Activated CD4-positive, alpha-beta T cell treated with anti-CD3 and anti-CD28 coated beads, Interleukin-2, amount 50 U/mL, for 48 hours (primary cell): ENCODE measurements around the gene GTF3C2.
"Not testable (repeated sequence)": the region's sequence is repeated elsewhere in the genome, so short reads cannot be mapped to it uniquely, and the experiment has no call there.

ENCODE experiments used
- DNase-seq, 2 experiments: peaks; one replicate each; pipeline ENCODE4 v3.0.0-alpha.2; 2020

GTF3C2 gene

GRCh38 chr2:27370816-27371620, 14.5 kb upstream of the GTF3C2 start:
- DNase-seq: peak; percentile 36 to 45

- DNase-seq: peak; percentile 99
Observed at GRCh38 chr2:27370026-27370815, 13.7 kb upstream of the GTF3C2 start, which contains the start of the genes EIF2B4 and SNX17. EIF2B4 (minus strand) TSS chr2:27370338; CDS start chr2:27370314, 24 bp downstream. SNX17 (plus strand) TSS chr2:27370616; CDS start chr2:27370744, 128 bp downstream.

DNA sequence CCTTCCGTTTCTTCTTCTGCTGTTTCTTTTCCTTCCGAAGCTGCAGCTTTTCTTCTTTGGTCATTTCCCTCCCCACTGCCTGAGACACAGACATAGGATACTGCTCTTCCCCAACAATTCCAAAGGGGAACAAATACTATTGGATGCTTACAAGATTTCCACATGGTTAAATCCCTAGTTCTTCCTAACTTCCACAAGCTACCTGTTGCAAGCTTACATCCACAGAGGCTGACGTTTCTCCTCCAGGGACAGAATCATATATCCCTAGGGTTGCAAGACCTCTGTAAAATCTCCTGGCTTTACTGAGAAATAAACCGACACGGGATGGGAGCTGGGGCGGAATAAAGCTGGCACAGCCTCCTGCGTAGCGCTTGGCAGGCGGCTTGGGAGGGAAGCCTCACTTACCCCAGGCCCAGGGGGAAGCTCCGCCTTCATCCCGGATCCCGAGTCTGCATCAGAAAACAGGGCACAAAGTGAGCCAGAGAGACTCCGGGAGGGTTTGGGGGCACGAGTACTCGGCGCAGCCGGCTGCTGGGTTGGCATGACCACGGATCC, 13.0 kb upstream of the GTF3C2 start:
- DNase-seq: peak in 1 of 2 experiments; percentile 52

DNA sequence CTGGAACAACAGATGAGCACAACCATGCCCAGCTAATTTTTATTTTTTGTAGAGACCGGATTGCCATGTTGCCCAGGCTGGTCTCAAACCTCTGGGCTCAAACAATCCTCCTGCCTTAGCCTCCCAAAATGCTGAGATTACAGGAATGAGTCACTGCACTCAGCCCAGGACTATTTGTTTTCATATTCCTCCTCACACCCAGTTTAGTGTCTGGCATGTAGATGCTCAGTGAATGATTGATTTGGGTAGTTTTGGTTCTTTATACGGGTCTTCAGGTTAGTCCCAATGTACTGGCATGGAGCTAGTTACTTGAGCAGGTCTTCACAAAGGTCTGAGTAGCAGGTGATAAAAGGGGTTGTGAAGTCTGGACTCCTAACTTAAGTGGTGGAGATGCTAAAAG, 7.4 kb upstream of the GTF3C2 start:
- DNase-seq: no peak

DNA sequence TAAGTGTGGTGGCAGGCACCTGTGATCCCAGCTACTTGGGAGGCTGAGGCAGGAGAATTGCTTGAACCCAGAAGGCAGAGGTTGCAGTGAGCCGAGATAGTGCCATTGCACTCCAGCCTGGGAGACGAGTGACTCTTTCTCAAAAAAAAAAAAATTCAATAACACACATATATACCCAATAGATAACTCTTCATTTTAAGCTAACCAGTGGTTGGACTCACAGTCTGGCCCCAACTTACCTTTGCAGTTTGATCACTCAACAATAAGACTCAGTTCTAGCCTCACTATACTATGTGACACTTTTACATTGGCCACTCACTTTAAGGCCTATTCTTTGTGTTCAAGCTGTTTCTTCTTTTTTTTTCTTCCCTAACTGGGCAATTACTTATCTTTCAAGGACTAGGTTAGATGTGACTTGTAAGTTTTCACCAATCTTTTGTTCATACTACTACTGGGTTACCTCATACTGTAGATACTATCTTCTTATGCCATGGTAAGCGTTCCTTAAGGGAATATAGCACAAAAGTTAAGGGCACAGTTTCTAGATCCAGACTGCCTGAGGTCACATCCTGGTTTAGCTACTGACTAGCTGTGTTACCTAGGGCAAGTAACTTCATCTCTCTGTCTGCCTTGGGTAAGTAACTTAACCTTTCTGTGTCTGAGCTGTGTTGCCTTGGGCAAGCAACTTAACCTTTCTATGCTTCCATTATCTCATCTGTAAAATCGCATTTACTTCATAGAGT, 6.3 kb upstream of the GTF3C2 start:
- DNase-seq: no peak

- no peak for DNase-seq
Observed at GRCh38 chr2:27356056-27356381, 545 bp downstream of the GTF3C2 start.

GRCh38 chr2:27354597-27354927, 2.0 kb downstream of the GTF3C2 start:
- no peak for DNase-seq

- DNase-seq: no peak
Observed at GRCh38 chr2:27353762-27354596, 2.6 kb downstream of the GTF3C2 start.

DNA sequence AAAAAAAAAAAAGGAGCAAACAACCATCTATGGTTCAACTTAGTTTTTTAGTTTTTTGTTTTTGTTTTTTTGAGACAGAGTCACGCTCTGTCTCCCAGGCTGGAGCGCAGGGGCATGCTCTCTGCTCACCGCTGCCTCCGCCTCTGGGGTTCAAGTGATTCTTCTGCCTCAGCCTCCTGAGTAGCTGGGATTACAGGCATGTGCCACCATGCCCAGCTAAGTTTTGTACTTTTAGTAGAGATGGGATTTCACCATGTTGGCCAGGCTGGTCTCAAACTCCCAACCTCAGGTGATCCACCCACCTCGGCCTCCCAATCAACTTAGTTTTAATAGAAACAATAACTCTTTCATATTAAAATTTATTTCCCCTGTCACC, 3.2 kb downstream of the GTF3C2 start:
- DNase-seq: not testable (repeated sequence)

GRCh38 chr2:27351802-27352598, 4.6 kb downstream of the GTF3C2 start:
- no peak for DNase-seq

- DNase-seq: no peak
Observed at GRCh38 chr2:27350106-27350693, 6.4 kb downstream of the GTF3C2 start.

DNA sequence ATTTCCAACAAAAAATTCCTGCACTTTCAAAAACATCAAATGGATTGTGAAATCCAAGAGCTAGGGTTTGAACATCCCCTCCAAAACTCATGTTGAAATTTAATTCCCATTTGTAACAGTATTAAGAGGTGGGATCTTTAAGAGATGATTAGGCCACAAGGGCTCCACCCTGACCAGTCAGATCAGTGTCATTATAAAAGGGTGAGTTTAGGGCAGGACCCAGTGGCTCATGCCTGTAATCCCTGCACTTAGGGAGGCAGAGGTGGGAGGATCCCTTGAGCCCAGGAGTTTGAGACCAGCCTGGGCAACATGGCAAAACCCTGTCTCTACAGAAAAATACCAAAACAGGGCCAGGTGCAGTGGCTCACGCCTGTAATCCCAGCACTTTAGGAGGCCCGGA, 8.9 kb downstream of the GTF3C2 start:
- DNase-seq: no peak

DNA sequence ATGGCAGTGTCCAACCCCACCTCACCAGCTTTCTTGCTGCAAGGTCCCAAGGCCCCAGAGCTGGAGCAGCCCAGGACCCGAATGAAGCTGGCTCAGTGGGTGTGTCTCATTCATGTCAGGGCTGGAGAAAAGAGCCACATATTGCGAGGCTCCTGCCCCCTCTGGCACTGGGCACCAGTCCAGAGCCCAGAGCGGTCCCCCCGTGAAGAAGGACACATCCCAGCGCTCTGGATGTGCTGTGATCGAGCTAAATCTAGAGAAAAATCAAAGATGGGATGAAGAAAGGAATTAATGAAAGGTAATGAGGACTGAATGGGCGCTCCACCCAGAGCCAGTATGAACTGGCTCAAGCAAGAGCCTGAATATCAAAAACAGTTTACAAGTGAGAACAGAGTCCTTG, 20.4 kb downstream of the GTF3C2 start:
- DNase-seq: no peak

GRCh38 chr2:27335311-27335710, 21.3 kb downstream of the GTF3C2 start:
- DNase-seq: no peak

- DNase-seq: no peak
Observed at GRCh38 chr2:27324720-27325119, 31.8 kb downstream of the GTF3C2 start.

- DNase-seq: no peak
Observed at GRCh38 chr2:27323596-27324285, 32.8 kb downstream of the GTF3C2 start.

DNA sequence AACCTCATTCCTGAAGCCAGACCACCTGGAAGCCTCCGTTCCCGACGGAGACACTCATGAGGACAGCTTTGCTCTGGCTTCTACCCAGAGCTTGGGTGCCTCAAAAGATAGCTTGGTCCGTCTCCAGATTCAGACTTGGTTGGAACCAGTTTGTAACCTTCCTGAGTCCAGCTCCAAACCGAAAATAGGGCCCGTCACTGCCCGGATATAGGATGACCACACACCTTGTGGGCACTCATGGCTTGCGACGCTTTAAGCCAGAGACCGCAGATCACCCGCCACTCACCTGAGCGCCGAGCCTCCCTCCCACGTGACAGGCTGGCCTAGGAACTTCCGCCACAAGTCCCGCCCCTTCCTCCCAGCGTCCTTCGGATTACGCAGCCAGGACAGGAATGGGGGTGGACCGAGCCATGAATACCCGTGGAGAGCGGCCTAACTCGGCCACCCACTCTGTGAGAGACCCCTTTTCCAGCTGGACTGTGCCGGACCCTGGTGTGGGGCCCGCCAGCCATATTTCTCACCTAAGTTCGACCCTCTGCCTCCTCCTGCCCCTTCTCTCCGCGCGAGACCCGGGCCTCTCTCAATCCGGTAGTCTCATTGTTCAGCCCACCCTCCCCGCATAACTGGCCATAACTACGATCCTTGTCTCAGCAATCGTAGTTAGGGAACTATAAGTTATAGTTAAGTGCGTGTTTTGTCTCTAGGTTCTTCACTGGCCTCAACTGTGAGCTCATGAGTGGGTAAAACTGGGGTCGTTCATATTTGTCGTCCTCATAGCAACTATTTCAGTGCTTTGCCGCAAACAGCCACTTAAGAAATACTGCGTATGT, 33.6 kb downstream of the GTF3C2 start, which contains the start of gene MPV17:
TSS of gene MPV17 (minus strand) at position 332 of the 830 bp plus-strand sequence. CDS start 580 bp downstream, outside the sequence.
- peak; percentile 90 to 92 for DNase-seq

- peak in 1 of 2 experiments; percentile 16 for DNase-seq
Observed at GRCh38 chr2:27322301-27322765, 34.2 kb downstream of the GTF3C2 start.

GRCh38 chr2:27320958-27321543, 35.5 kb downstream of the GTF3C2 start:
- DNase-seq: no peak
